Tibial artery (tissue), 4 donors: ENCODE results near the gene DPH7.
"Not testable (repeated sequence)": the region's sequence is repeated elsewhere in the genome, so short reads cannot be mapped to it uniquely, and the experiment has no call there.

ENCODE experiments used
- DNase-seq, 2 donors: peaks; one replicate each; pipeline ENCODE4 v3.0.0-alpha.2; 2019
- H3K27ac ChIP-seq, 2 donors: fragments of 200-600 bp; sonication (generic) in 1 of 2; 1 replicate in 1 of 2; 2 replicates in 1 of 2; pipeline ENCODE4 v1.5.1; 2018 to 2019; ENCODE audit warnings: mild to moderate bottlenecking in 1 of 2
- H3K27me3 ChIP-seq, 2 donors: fragments of 200-600 bp; sonication (generic) in 1 of 2; one replicate each; pipeline versions ENCODE4 v1.5.1 to v1.6.0; 2016 to 2019
- H3K36me3 ChIP-seq, 3 donors: fragments of 200-600 bp; sonication (generic) in 2 of 3; one replicate each; pipeline ENCODE4 v1.5.1; 2016 to 2019; ENCODE audit warnings: mild to moderate bottlenecking in 2 of 3
- H3K4me1 ChIP-seq, 4 donors: fragments of 200-600 bp; sonication (generic) in 2 of 4; 1 replicate in 3 of 4; 2 replicates in 1 of 4; pipeline ENCODE4 v1.5.1; 2016 to 2019
- H3K4me3 ChIP-seq, 2 donors: fragments of 200-600 bp; sonication (generic) in 1 of 2; 1 replicate in 1 of 2; 2 replicates in 1 of 2; pipeline ENCODE4 v1.5.1; 2018 to 2019; ENCODE audit warnings: mild to moderate bottlenecking in 2 of 2
- H3K9me3 ChIP-seq, 3 donors: fragments of 200-600 bp; sonication (generic) in 1 of 3; one replicate each; pipeline ENCODE4 v1.5.1; 2016 to 2019
- CTCF ChIP-seq, 2 experiments: fragments of 200-600 bp in 1 of 2; fragments of 450-650 bp in 1 of 2; IDR thresholded peaks; one replicate each; pipeline ENCODE4 v1.5.1; 2017 to 2019; ENCODE audit warnings: antibody characterized with exemption in 2 of 2, mild to moderate bottlenecking in 1 of 2, moderate library complexity in 1 of 2
- intact Hi-C: fragments of 100-400 bp; cut with DNase I; formaldehyde crosslinking; loops from one replicate; pipeline ENCODE4 v1.15.0; 2023; ENCODE audit warnings: low total_unique reads

The DPH7 gene

GRCh38 chr9:137514691-137515337 lies 63.9 kb downstream of the DPH7 start:
- Histone ChIP-seq H3K27ac (no peak overlapping the region), H3K4me3 (no peak overlapping the region), H3K9me3 (no peaks in the 10 kb centered on the region), H3K4me1 (no peaks in the 10 kb centered on the region), H3K36me3 (peaks cover 0 to 31% (median 6%) of the 10 kb centered on the region in 3 donors), H3K27me3 (no peaks in the 10 kb centered on the region)
- intact Hi-C loops: no loop called here
- no peak for TF ChIP-seq CTCF (IDR thresholded peaks at IDR 0.05)
- DNase-seq: no peak

- H3K27ac ChIP-seq, H3K4me3 ChIP-seq, H3K9me3 ChIP-seq, H3K27me3 ChIP-seq, intact Hi-C loops, H3K4me1 ChIP-seq, DNase-seq: not testable (repeated sequence)
- H3K36me3 ChIP-seq: peaks cover 0 to 34% (median 4%) of the 10 kb centered on the region in 3 donors
Observed at GRCh38 chr9:137513801-137514570, 64.7 kb downstream of the DPH7 start.

GRCh38 chr9:137513136-137513535 lies 65.6 kb downstream of the DPH7 start:
- H3K4me3 ChIP-seq, DNase-seq, H3K9me3 ChIP-seq, H3K27me3 ChIP-seq, H3K27ac ChIP-seq, H3K4me1 ChIP-seq, intact Hi-C loops: not testable (repeated sequence)
- peaks cover 0 to 35% (median 4%) of the 10 kb centered on the region in 3 donors for H3K36me3 ChIP-seq

- H3K27me3 ChIP-seq: no peaks in the 10 kb centered on the region
- H3K27ac ChIP-seq: no peak overlapping the region
Observed at GRCh38 chr9:137511758-137512463, 66.8 kb downstream of the DPH7 start.

GRCh38 chr9:137511126-137511525 lies 67.6 kb downstream of the DPH7 start:
- H3K27me3 ChIP-seq, H3K27ac ChIP-seq, intact Hi-C loops, H3K9me3 ChIP-seq, H3K4me1 ChIP-seq, DNase-seq, H3K4me3 ChIP-seq: not testable (repeated sequence)
- H3K36me3 ChIP-seq: peaks cover 0 to 35% (median 4%) of the 10 kb centered on the region in 3 donors

More at GRCh38 chr9:137511758-137512463, 66.8 kb downstream of the DPH7 start:
- Histone ChIP-seq H3K9me3 (no peaks in the 10 kb centered on the region), H3K36me3 (peaks cover 0 to 35% (median 4%) of the 10 kb centered on the region in 3 donors), H3K4me1 (no peaks in the 10 kb centered on the region), H3K4me3 (no peak overlapping the region)
- TF ChIP-seq CTCF (IDR thresholded peaks at IDR 0.05): no peak
- intact Hi-C loops: no loop called here
- DNase-seq: no peak

GRCh38 chr9:137509198-137509597 lies 69.5 kb downstream of the DPH7 start:
- H3K4me3 ChIP-seq: no peak overlapping the region
- peaks cover 0 to 43% (median 4%) of the 10 kb centered on the region in 3 donors for H3K36me3 ChIP-seq
- no peak overlapping the region for H3K27ac ChIP-seq
- no peaks in the 10 kb centered on the region for H3K4me1 ChIP-seq
- intact Hi-C loops: no loop called here
- H3K27me3 ChIP-seq: no peaks in the 10 kb centered on the region
- DNase-seq: no peak
- no peak for TF ChIP-seq CTCF (IDR thresholded peaks at IDR 0.05)
- H3K9me3 ChIP-seq: no peaks in the 10 kb centered on the region

GRCh38 chr9:137506702-137507171 lies 72.0 kb downstream of the DPH7 start:
- no peak overlapping the region for H3K4me3 ChIP-seq
- H3K4me1 ChIP-seq: no peaks in the 10 kb centered on the region
- DNase-seq: no peak
- peaks cover 0 to 34% (median 4%) of the 10 kb centered on the region in 3 donors for H3K36me3 ChIP-seq
- no peaks in the 10 kb centered on the region for H3K27me3 ChIP-seq
- intact Hi-C loops: no loop called here
- H3K9me3 ChIP-seq: no peaks in the 10 kb centered on the region
- no peak overlapping the region for H3K27ac ChIP-seq
- TF ChIP-seq CTCF (IDR thresholded peaks at IDR 0.05): no peak
